Activated effector memory CD4-positive, alpha-beta T cell treated with Interleukin-2 at 50 U/mL for 16 hours (primary cell): Measurements from ENCODE around the gene AGAP3.

Experiments used
- DNase-seq: peaks from one replicate; pipeline ENCODE4 v3.0.0-alpha.2; 2020

Gene AGAP3

GRCh38 chr7:151088856-151089699 lies 2.8 kb downstream of the AGAP3 start:
- no peak for DNase-seq

- no peak for DNase-seq
These were observed 3.8 kb downstream of the AGAP3 start for GRCh38 chr7:151089893-151090730.

- no peak for DNase-seq
These were observed 4.7 kb downstream of the AGAP3 start for GRCh38 chr7:151091003-151091402.

- DNase-seq: no peak
These were observed 5.2 kb downstream of the AGAP3 start for GRCh38 chr7:151091431-151091830.

- no peak for DNase-seq
These were observed 5.7 kb downstream of the AGAP3 start for GRCh38 chr7:151091988-151092387.

- no peak for DNase-seq
These were observed 7.5 kb downstream of the AGAP3 start for GRCh38 chr7:151093748-151094147.

GRCh38 chr7:151094675-151095074 lies 8.4 kb downstream of the AGAP3 start:
- no peak for DNase-seq

GRCh38 chr7:151095123-151095797 lies 9.0 kb downstream of the AGAP3 start:
- DNase-seq: no peak

- DNase-seq: no peak
These were observed 9.7 kb downstream of the AGAP3 start for GRCh38 chr7:151095828-151096475.

- DNase-seq: no peak
These were observed 13.4 kb downstream of the AGAP3 start for GRCh38 chr7:151099486-151100211.

GRCh38 chr7:151100921-151101320 lies 14.6 kb downstream of the AGAP3 start:
- DNase-seq: no peak

- no peak for DNase-seq
These were observed 15.5 kb downstream of the AGAP3 start for GRCh38 chr7:151101621-151102396.

GRCh38 chr7:151102991-151103390 lies 16.7 kb downstream of the AGAP3 start:
- no peak for DNase-seq

GRCh38 chr7:151103973-151104372 lies 17.7 kb downstream of the AGAP3 start:
- no peak for DNase-seq

GRCh38 chr7:151104411-151105235 lies 18.3 kb downstream of the AGAP3 start:
- DNase-seq: no peak

GRCh38 chr7:151107882-151108281 lies 21.6 kb downstream of the AGAP3 start:
- no peak for DNase-seq

- DNase-seq: no peak
These were observed 23.1 kb downstream of the AGAP3 start for GRCh38 chr7:151109094-151110048.

- no peak for DNase-seq
These were observed 24.1 kb downstream of the AGAP3 start for GRCh38 chr7:151110236-151110940.
